OCI-LY3 (cell line): Measurements from ENCODE around the gene TPSG1.

Experiments used
- EZH2phosphoT487 ChIP-seq: fragments of 200-600 bp; shearing (Covaris generic); IDR thresholded peaks from 2 replicates; pipeline ENCODE4 v1.6.1; 2018; ENCODE audit warnings: antibody characterized with exemption, mixed run types, low read depth
- TF ChIP-seq, protein P1 (sequence below): fragments of 200-600, 300-600 bp; sonication (generic); IDR thresholded peaks from 2 replicates; pipeline ENCODE4 v1.5.1; 2014; ENCODE audit warnings: antibody characterized with exemption, low read length, low read depth

DNA sequence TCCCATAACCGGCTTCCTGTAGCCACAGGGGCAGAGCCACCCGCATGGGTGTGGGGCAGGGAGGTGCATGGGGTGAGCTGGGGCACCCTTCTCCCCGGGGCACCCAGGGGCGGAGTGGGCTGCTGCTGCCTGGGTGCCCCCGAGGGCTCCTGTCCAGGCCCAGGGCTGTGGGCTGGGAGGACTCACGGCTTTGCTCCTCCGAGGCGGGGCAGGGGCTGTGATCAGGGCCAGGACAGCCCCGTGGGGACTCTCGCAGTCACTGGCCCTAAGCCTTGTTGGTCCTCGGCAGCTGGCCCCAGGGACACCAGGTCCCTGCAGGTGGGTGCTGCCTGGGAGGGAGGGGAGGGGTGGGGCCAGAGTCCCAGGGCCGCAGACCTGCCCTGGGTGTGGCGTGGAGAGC, 52.4 kb downstream of the TPSG1 start:
- TF ChIP-seq, protein P1, sequence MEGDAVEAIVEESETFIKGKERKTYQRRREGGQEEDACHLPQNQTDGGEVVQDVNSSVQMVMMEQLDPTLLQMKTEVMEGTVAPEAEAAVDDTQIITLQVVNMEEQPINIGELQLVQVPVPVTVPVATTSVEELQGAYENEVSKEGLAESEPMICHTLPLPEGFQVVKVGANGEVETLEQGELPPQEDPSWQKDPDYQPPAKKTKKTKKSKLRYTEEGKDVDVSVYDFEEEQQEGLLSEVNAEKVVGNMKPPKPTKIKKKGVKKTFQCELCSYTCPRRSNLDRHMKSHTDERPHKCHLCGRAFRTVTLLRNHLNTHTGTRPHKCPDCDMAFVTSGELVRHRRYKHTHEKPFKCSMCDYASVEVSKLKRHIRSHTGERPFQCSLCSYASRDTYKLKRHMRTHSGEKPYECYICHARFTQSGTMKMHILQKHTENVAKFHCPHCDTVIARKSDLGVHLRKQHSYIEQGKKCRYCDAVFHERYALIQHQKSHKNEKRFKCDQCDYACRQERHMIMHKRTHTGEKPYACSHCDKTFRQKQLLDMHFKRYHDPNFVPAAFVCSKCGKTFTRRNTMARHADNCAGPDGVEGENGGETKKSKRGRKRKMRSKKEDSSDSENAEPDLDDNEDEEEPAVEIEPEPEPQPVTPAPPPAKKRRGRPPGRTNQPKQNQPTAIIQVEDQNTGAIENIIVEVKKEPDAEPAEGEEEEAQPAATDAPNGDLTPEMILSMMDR = no peak
- no peak for TF ChIP-seq EZH2phosphoT487
